ENCODE data around the gene FANCG.

Gene FANCG

DNA sequence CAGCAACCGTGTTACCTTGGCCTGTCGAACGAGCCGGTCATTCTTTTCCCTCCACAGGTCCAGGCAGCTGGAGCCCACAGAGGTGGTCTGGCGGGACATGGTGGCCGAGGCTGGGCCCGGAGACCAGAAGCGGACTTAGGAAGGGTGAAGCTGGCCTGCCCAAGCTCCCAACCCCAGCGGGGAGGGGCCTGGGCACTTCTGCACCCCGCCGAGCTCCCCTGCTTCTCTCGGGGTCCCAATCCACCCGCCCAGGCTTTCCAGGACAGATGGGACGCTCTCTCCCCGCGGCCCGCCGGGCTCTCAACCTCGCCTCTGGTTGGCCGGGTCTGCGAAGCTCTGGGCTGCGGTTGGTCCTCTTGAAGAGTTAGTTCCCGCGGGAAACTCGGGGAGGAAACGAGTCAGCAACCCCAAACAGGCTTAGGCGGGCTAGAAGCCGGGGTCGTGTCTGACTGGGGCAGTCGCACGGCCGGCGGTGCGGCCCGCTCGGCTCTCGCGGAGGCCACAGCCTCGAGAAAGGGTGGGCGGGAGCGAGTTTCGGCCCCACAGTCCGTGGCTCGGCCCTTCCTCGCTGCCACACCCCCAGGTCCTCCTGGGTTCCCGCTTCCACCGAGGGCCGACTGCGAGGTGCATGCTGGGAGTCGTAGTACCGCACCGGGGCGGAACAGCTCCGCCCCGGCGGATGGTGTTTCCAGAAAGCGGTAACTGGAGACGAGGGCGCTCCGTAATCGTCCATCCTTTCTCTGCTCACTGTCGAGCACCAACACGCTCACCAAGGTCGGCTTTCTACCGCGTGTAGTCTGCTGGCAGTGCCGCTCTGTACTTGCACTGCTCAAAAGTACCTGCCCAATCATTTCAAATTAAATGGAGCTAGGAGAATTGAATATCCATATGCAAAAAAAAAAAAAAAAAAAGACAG is at the start of gene FANCG:
TSS of gene FANCG (minus strand) at position 517 of the 916 bp plus-strand sequence. CDS start at position 99, 418 bp downstream.
- DNase-seq (ENCODE audit: low read depth): peak; percentile 88

DNA sequence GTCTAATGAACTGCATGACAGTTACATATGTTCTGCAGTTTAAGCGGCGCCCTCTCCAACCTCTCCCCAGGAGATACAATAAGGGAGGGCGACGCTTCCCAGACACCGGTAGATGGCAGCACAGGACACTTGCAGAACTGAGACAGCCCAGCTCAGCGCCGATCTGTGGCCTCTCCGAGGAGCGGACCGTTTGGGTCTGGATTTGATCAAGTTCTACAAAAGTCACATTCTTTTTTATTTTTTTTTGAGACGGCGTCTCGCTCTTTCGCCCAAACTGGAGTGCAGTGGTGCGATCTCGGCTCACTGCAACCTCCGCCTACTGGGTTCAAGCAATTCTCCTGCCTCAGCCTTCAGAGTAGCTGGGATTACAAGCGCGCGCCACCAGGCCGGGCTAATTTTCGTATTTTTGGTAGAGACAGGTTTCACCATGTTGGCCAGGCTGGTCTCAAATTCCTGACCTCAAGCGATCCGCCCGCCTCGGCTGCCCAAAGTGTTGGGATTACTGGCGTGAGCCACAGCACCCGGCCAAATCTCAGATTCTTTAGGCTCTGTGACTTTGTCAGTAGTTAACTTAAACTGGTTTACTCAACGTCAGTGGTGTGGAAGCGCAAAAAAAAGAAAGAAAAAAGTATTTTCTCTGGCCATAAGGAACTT is 37.3 kb upstream of the FANCG start:
- peak; percentile 93 for DNase-seq (ENCODE audit: low read depth)

DNA sequence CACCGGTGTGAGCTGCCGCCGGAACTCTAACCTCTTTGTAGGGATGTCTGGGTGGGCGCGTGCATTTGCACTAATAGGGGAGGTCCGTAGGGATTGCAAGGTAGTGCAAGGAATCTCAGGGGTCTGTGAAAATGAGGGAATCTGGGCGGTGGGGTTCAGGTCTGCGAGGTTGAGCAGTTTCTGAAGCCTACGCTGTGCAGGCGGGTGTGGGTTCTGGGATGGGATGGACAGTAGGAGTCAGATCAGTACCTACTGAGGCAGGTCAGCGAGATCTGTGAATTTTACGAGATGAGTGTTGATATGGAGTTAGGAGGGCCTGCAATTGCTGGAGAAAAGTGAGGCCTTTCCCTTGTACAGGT is 36.8 kb upstream of the FANCG start:
- DNase-seq (ENCODE audit: low read depth): no peak

DNA sequence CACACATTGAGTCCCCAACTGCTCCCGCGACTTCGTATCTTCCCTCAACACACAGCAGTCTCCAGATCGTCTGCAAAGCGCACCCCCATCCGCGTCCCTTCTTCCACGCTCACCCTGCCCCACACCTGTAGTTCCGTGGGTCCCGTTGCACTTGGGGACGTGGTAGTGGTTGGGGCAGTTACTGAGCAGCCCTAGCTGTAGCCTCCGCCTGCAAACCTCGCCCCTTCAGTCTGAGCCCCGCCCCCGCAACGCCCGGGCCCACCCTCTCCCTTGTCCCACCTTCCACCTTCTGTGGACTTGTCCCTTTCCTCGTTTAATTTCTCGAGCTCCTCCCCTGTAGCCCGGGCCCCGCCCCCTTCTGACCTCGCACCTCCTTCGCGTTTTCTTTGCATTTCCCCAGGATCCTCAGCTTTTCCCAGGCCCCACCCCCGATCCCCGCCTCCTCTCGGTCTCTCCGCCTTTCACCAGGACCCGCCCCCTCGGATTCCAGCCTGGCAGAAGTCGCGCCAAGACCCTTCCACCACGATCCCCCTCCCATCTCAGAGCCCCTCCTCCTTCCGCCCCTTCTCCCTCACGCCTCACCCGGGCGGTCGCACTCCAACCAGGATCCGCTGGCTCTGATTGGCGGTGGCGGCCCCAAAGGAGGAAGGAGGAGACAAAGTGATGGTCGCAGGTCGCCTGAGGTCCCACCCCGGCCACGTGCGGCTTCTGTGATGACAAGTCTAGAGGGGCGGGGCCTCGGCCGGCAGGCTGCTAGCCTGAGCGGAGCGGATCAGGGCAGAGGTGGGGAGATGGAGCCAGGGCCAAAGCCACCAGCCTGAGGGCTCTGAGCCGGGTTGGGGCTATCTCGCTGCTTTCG is 36.2 kb upstream of the FANCG start, which contains the start of gene ATOSB:
TSS of gene ATOSB (minus strand) at position 183 of the 859 bp plus-strand sequence. CDS start 7,588 bp downstream, outside the sequence.
- DNase-seq (ENCODE audit: low read depth): peak; percentile 95

DNA sequence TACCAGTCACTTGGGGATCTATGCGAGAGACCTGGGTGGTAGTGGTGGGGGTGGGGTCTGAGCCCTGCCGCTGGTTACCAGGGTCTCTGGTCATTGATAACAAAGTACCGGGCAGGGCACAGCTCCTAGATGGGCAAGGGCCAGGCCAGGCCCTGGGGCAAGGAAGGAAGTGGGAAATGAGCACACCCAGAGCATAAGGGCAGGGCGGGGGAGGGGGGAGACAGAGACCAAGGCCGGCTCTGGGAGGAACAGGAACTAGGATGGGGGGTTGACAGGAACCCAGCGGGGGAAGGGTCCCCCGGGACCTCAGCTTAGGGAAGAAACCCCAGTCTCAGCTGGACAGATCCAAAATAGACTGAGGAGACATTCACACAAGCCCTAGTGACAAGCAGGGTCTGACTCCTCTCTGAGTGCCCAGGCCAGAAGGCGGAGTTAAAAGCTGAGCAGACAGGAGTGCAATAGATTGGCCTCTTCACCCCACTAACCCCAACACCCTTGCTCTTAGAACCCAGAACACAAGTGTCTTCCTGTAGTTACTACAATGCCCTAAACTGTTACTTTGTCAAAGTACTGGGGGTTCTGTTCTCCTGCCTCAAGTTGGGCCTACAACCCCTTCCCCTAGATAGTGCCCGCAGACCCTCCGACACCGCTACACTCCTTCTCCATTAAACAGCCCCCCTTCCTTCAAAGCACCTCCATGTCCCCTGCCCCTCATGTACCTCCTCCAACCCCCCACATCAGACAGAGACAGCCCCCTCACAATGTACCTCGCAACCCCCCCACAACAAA is 35.3 kb upstream of the FANCG start:
- no peak for DNase-seq (ENCODE audit: low read depth)

DNA sequence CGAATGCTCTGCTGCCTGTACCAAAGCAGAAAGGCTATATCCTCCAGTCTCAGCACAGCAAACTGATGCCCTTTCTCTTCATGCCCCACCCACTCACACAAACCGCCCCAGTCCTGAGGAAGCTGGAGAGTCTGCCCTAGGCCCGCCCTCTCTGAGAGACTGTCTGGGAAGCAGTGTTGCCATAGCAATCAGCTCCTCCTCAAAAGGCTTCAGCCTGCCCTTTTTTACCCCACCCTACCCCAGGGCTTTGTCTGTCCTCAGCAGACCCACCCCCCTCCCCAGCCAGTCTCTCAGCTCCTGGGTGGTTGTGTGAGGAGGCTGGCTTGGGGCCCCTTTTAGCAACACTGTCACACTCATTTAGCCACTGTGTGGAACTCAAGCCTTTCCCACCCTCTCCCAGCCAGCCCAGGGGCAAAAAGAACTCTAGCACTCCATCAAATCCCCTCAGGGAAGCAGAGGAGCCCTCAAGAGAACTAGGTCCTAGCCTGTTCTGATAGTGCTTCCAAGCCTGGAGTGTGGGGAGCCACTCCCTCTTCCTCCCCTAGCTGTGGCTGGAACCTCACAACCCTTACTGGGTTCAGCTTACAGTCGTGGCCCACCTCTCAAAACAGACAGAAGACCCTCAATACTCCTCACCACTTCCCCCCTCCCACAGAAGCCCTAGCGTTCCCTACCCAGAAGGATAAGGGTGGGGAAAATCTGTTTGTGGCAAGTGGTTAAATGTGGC is 34.5 kb upstream of the FANCG start:
- no peak for DNase-seq (ENCODE audit: low read depth)

DNA sequence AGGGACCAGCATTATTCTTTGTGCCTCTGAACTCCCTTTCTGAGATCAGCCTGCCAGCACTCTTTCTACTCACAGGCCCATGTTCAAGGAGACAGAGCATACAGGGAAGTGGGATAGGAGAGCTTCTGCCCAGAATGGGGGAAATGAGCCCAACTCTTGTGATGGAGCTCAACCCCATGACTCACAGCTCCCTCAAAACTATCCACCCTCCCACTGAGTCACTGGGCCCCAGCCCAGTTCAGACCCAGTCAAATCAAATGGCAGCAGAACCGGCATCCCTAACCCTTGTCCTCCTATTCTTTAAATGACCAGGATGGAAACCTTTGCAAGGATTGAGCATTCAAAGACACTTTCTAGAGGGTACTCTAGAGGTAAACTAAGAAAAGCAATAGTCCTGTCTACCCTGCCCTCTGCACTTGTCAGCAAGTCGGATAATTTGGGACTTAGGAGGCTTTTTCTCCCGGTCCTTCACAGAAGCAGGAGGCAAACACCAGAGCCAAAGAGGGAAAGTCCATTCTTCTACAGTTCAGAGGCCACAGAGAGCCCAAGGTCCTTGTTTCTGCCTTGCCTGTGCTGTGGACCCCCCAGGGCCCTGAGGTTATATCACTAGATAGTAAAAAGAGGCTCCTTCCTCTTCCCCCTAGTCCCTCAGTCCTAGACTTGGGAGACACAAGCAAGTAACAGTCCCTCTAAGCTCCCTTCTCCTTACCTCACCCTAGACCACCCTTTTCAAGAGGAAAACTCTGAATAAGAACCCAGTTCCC is 32.7 kb upstream of the FANCG start:
- DNase-seq (ENCODE audit: low read depth): no peak

DNA sequence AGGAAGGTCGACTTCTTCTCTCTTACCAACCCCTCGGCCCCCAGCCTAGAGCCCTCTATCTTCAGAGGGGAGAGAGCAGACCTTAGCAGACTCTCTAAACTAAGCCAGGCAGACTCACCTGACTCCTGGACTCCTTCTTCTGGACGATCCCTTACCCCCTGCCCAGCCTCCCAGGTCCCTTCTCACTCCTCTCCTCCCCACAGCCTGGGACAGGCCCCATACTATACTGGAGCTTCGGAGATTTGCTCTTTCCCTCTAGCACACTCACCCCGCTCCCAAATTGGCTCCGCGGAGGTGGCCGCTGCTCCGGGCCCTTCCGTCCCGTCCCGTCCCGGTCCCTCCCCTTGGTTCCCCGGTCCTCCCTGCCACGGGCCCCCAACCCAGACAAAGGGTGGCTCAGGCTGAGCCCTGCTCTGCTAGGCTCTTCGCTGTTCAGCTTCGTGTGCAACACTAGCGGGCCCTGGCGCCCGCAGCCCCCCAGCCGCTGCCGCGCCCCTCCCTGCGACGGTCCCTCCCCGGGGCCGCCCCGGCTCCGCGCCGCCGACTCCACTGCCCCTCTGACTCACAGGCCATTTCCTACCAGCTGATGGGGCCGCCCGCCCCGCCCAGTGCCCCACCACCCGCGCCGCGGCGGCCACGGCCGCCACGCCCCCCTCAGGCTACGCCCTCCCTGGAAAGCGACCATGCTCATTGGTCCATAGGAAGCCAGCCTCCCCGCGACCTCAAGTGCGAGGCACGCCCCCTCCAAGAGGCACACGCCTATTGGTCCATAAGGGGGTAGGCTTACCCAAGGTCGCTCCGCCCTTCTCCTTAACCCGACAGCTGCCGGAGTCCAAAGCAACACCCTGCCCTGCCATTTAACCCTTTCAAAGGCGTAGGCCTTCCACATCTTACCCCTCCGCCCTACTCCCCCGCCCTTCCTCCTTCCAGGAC is 31.5 kb upstream of the FANCG start:
- peak; percentile 98 for DNase-seq (ENCODE audit: low read depth)

DNA sequence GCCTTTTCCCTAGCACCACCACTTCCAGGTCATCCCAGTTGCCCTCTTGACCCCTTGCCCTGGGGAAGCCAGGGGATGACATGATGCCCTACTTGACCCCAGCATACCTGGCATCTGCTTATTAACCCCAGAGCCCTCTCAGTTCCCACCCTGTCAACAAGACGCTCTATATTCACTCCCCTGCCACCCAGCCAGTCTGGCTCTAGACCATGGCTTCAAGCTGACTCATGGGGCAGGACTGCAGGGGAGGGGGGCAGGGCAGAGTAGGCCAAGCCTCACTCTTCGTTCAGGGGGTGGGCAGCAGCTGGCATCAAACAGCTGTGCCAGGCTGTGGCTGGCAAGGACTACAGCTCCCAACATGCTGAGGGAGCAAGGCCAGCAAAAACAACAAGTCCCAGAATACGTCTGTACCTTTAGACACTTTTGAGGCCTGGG is 30.6 kb upstream of the FANCG start:
- no peak for DNase-seq (ENCODE audit: low read depth)

DNA sequence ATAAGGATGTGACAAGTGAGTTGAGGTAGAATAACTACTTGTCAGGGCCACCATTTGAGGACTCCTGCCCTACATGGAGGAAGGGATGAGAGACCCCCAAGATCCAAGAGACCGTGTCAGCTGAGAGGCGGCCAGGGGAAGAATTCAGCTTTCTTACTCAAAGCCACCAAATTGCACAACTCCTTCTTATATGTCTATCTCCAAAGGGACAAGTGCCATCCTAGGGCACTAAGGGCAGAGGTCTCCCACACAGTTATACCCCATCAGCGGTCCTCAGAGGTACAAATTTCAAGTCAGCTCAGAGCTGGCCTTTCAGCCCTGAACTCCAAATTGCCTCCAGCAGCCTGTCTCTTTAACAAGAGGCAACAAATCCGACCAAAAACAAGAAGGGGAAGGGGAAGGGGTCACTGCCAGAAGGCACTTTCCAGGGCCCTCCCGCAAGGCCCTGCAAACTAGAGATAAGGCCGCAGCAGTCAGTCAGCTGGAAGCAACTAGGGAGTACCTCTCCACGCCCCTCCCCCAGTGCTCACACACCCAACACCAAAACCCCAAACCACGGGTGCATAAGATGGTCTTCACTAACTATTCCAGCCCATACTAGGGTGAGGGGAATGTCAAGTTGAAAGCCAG is 29.3 kb upstream of the FANCG start:
- DNase-seq (ENCODE audit: low read depth): no peak

DNA sequence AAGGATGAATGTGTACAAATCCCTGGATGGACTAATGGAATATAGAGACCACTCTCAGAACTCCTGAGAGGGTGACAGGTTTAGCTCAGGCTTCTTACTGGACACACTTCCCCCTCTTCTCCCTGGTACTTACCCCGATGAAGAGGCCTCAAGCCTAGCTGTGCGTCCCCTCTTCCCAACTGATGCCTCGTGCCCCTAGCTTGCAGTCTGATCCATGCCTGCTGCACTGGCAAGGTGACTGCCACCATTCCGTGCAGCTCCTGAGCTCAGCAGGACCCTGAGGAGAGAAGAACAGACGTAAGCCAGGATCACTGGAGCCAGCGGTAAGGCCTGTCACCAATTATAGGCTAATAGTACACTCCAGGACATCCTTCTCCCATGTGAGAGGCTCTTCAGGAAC is 28.7 kb upstream of the FANCG start:
- no peak for DNase-seq (ENCODE audit: low read depth)

DNA sequence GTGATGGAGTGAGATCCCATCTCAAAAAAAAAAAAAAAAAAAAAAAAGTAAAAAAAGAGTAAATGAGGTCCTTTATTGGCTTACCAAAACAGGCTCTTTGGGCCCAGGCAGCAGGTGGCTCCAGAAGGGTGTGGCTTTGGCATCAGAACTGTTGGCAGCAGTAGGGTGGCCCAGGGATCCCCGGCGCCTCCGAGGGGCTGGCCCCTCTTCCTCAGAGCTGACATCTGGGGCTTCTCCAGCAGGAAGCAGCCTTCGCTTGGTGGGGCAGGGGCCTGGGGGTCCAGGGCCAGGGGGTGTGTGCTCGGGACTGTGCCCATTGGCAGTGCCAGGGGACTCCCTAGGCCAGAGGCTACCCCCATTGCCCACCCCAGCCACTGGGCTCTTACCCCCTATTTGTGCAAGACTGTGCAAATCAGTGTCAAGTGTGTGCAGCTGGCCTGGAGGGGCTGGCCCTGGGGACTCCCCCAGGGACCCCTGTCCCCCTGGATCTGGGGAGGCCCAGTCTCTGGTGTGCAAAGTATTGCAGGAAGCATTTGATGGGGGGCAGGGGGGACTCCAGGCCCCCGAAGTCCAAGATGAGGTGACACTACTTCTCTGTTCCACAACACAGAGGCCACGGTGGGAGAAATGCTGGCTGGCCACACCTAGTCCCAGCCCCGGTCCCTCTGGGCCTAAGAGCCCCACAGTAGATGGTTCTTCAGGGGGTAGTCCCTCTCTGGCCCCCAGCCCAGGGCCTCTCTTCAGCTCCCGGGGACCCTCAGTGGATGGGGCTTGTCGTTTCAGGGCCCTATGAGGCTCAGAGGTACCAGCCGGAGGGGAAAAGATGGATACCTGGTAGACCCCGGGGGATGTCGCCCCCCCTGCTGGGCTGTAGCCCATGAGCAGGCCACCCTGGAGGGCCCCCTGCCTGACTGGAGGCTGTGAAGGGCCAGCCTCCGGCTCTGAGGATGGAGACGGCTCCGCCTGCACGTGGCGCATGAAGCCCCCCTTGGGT is 27.9 kb upstream of the FANCG start:
- DNase-seq (ENCODE audit: low read depth): no peak

DNA sequence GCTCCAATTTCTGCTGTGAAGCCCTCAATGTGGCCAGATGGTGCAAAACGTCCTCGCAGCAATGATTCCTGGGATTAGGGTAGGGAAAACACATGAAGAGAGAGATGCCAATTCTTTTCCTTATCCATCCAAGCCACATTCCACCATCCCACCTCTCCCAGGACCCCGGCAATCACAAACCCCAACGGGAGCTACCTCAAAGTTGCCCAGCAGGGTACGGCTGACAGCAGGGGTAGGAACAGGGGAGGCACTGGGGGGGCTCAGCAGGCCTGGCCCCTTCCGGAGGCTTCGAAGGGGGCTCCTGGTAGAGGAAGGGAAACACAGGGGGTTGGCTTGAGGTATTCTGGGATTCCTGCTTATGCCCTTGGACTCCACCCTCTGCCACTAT is 26.6 kb upstream of the FANCG start:
- DNase-seq (ENCODE audit: low read depth): no peak

DNA sequence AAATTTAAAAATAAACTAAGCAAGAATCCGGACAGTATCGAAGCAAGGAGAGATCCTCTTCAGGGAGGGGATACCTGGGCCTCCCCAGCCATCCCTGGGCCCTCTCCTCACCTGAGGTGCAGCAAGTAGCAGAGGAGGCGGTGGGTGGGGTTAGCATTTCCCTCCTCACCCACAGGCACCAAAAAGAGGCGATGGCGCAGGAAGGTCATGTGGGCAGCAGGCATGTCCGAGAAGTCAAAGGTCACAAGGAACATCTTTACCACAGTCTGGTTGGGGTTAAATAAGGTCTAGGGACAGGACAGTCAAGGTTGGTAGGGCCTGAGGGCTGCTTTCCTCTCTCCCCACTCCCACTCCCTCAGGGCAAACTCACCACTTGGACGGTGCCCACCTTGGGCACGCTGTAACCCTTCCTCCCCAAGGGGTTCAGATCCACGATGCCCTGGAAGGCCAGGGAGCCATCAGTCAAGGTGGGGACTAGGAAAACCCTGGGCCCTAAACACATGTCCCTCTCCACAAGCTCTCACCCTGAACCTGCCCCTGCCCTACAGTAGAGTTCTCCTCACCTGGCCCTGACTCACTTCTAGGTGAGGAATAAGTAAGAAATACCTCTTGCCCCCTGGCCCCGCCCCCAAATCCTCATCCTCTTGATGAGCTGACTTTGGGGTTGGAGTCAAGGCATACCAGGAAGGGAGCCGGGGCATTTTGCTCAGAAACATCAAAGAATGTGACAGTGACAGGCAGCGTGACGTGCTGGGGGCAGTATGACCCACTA is 26.0 kb upstream of the FANCG start:
- DNase-seq (ENCODE audit: low read depth): no peak

DNA sequence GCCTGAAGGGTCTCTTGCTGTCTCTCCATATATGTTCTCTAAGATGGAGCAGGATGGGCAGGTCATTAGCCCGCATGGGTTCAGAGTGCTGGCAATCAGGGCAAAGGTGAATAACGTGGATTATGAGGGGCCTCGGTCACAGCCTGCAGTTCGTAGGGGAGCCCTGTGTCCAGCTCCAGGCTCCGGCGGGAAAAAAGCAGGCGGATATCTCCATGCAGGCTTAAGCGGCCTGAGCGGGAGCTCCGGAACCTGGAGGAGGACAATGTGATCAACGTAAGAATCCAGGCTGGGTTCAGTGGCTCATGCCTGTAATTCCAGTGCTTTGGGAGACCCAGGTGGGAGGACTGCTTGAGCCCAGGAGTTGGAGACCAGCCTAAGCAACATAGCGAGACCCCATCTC is 25.4 kb upstream of the FANCG start:
- DNase-seq (ENCODE audit: low read depth): no peak

DNA sequence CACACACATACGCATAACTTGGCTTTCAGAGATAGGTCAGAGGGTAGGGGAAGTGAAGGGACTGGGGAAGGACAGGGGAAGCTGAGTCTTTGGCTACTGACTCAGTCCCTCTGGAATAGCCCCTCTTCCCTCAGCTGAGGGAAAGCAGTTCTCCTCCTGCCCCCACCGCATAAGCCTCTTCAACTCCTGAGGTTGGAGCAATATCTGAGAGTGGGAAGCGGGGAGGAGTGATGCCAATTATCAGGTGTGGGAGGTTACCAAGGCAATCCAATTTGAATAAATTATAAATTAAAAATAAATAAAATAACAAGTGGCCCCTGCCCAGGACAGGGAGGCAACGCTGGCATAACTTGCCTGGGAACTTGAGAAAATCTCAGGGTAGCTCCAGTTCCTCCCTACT is 24.8 kb upstream of the FANCG start:
- no peak for DNase-seq (ENCODE audit: low read depth)
